Central memory CD8-positive, alpha-beta T cell (primary cell): Measurements from ENCODE around the gene LRRC73.

ENCODE experiments used
- ATAC-seq: fragments of 150-1000 bp; cut with Tn5 transposase; replicated peaks from 2 replicates; pipeline ENCODE4 v1.10.0; 2022; ENCODE audit warnings: mild to moderate bottlenecking, moderate FRiP score, moderate number of reproducible peaks; ENCODE audit not compliant: poor library complexity, severe bottlenecking; ENCODE audit errors: extremely low read depth
- DNase-seq, 2 donors: peaks; one replicate each; pipeline ENCODE4 v3.0.0; 2021; ENCODE audit warnings: low spot score in 2 of 2
- H3K27ac Mint-ChIP-seq: one replicate; pipeline ENCODE4 v1.8.0; 2022; ENCODE audit warnings: low read depth, mild to moderate bottlenecking, moderate library complexity, mixed read lengths
- H3K27me3 Mint-ChIP-seq: one replicate; pipeline ENCODE4 v1.8.0; 2022; ENCODE audit warnings: mixed read lengths
- H3K36me3 Mint-ChIP-seq: one replicate; pipeline ENCODE4 v1.8.0; 2022; ENCODE audit warnings: mild to moderate bottlenecking, moderate library complexity, mixed read lengths; ENCODE audit not compliant: insufficient read depth
- H3K4me1 Mint-ChIP-seq: one replicate; pipeline ENCODE4 v1.8.0; 2022; ENCODE audit warnings: mixed read lengths
- H3K4me3 Mint-ChIP-seq: one replicate; pipeline ENCODE4 v1.8.0; 2022; ENCODE audit warnings: mild to moderate bottlenecking, moderate library complexity, mixed read lengths
- H3K9me3 Mint-ChIP-seq: one replicate; pipeline ENCODE4 v1.8.0; 2022; ENCODE audit warnings: mixed read lengths

LRRC73 gene

DNA sequence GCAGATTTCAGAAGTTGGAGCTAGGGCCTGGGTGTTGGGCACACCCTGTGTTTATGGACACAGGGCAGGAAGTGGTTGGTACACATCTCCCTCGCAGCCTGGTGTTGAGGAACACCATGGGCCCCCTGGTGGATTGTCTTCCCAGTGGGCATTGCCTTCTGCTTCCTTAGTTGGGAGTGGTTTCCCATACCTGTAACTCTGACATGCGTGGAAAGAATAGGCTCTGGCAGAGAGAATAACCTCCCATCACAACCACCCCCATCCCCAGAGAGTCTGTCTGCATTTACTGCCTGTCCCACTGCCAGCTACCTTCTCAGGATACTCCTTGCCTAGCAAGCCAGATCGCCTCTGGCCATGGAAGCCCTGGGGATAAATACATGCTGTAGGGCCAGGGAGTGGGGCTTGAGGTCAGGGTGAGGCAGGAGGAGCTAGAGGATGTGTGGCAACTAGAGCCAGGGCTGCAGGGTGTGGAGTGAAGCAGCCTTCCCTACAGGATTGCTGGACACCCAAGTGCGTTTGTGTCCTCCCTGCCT is 14.7 kb downstream of the LRRC73 start:
- no peak for DNase-seq

DNA sequence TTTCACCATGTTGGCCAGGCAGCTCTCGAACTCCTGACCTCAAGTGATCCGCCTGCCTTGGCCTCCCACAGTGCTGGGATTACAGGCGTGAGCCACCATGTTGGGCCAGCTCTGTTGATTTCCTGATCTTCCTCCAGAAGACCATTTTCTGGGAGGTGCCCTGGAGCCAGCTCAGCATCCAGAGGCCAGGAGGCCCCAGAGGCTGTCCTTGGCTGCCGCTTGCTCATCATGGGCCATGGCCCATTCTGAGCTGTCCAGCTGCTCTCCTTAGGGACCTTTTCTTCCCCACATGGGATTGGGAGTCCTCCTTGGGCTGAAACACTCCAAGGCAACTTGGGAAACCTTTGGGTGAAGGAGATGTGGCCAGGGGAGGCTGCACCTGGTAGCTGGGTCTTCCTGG is 15.4 kb downstream of the LRRC73 start:
- ATAC-seq: no peak
- DNase-seq: no peak
- Mint-ChIP-seq H3K27me3 (no peaks in the 10 kb centered on the region), H3K9me3 (no peaks in the 10 kb centered on the region), H3K36me3 (peaks cover 10% of the 10 kb centered on the region), H3K4me1 (peaks cover 37% of the 10 kb centered on the region), H3K4me3 (peak overlapping the region; percentile 58), H3K27ac (peak overlapping the region; percentile 91)

More for the DNA sequence above, 14.7 kb downstream of the LRRC73 start:
- ATAC-seq: peak; percentile 84
- Mint-ChIP-seq H3K27me3 (no peaks in the 10 kb centered on the region), H3K4me3 (peak overlapping the region; percentile 58), H3K9me3 (no peaks in the 10 kb centered on the region), H3K36me3 (peaks cover 9% of the 10 kb centered on the region), H3K4me1 (peaks cover 31% of the 10 kb centered on the region), H3K27ac (peak overlapping the region; percentile 91)

DNA sequence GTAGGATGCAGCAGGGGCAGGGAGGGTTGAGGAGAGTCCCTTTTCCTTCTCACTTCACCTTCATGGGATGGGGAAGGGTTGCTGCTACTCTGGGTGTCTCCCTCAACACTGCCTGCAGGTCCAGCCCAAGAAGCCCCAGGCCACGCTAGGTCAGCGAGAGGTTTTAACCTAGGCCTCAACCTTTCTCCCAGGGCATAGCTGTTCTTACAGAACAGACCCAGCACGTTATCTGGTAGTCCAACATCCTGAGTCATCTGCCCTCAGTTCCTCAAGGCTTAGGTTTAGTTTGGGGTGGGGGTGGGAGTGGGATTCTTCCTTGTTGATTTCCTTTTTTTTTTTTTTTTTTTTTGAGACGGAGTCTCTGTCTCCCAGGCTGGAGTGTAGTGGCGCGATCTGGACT is 15.8 kb downstream of the LRRC73 start:
- peaks cover 38% of the 10 kb centered on the region for H3K4me1 Mint-ChIP-seq
- H3K36me3 Mint-ChIP-seq: peaks cover 7% of the 10 kb centered on the region
- DNase-seq (no peak), ATAC-seq (no peak)
- no peaks in the 10 kb centered on the region for H3K27me3 Mint-ChIP-seq
- H3K27ac Mint-ChIP-seq: peak overlapping the region; percentile 91
- no peaks in the 10 kb centered on the region for H3K9me3 Mint-ChIP-seq
- H3K4me3 Mint-ChIP-seq: no peak overlapping the region

DNA sequence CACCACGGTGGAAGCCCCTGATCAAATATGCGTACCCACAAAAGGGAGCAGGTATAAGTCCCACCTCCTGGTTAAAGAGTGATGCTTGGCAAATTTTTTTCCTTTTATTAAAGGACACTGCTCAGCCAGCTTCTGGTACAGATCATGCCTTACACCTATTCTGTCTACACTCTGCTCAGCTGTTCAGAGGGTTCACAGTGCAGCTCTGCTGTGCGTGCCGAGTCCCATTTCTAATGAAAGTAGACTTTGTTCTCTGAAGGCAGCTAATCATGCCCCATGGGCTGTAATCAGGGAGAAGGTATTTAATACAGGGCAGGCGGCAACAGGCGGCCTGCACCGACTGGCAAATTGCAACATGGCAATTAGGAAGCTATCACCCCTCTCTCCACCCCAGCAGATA is 16.3 kb downstream of the LRRC73 start:
- Mint-ChIP-seq H3K27me3 (no peaks in the 10 kb centered on the region), H3K36me3 (peaks cover 10% of the 10 kb centered on the region), H3K4me3 (no peak overlapping the region), H3K4me1 (peaks cover 42% of the 10 kb centered on the region), H3K27ac (peak overlapping the region; percentile 91), H3K9me3 (no peaks in the 10 kb centered on the region)
- ATAC-seq (no peak), DNase-seq (no peak)

DNA sequence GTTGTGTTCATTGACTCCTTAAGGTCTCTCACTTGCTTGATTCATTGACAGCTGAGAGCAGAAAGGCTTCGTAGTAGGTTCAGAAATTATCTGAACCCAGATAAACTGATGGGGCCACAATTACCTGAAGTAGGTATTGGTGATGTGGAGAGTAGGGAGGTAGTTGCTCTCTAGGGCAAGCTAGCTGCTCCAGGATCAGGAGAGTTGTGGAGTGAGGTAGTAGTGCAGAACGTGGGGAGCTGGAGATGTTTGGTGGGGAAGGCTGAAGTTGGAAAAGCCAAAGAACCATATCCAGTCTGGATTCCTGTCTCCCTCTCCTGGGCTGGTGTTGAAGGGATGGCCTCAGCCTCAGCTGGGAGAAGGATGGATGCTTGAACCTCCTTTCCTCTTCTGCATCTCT is 16.9 kb downstream of the LRRC73 start:
- Mint-ChIP-seq H3K27me3 (no peaks in the 10 kb centered on the region), H3K4me1 (peaks cover 42% of the 10 kb centered on the region), H3K27ac (peak overlapping the region; percentile 7), H3K4me3 (no peak overlapping the region), H3K36me3 (peaks cover 10% of the 10 kb centered on the region), H3K9me3 (no peaks in the 10 kb centered on the region)
- ATAC-seq (no peak), DNase-seq (no peak)

DNA sequence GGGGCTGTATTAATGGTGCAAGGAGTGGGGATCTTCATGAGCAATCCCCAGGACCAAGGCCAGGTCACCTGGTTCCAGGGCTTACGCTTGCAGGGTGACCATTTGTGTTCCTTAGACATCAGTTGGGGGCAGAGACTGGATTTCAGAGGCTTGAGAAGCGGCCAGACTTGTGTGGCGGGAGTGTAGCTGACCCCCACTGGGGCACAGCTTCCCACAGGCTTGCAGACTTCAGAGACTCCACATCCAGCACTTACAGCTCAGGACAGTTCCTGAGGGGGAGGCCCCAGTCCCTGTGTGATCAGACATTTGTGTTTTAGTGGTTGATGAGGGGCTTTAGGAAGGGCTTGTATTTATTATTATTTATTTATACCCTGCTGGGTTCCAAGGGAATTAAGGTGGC is 17.5 kb downstream of the LRRC73 start:
- Mint-ChIP-seq H3K9me3 (no peaks in the 10 kb centered on the region), H3K4me1 (peaks cover 42% of the 10 kb centered on the region), H3K36me3 (peaks cover 9% of the 10 kb centered on the region), H3K27ac (peak overlapping the region; percentile 7), H3K4me3 (no peak overlapping the region), H3K27me3 (no peaks in the 10 kb centered on the region)
- no peak for DNase-seq
- no peak for ATAC-seq

DNA sequence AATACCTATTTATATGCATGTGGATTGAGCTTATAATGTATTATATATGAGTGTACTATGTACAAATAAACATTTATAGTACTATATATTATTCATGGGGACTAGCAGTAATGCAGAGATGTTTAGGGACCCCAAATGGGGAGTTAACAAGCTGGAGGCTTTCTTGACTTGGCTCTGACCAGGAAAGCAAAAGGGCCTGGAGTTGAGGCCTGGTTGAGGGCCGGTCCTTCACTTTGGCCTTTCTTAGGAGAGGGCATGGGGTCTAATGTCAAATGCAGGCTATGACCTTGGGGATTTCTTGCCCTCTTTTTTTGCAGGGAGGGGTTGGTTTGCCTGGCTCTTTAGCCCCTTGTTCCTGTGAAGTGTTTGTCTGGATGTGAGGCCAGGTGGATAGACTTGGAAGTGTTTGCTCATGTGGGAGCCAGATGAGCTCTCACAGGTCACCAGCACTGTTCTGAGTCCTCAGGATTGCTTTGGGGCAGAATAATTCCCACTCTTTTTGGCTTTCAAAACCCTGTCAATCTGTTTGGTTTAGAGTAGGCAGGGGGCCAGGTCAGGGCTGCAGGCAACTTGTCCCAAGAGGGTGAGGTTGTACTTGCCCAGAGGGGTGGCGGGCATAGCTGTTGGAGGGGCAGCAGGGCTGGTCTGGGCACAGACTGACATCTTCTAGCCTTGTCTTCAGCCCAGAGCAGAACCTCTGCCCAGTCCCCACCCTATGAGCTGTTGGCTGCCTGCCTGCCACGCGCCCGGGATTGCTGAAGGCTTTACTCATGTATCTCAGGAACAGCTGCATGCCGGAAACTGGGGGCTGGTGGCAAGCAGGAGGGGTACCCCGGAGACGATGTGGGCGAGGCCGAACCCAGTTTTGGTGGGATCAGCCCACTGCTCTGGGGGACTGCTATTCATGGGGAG is 18.1 kb downstream of the LRRC73 start:
- Mint-ChIP-seq H3K4me1 (peaks cover 42% of the 10 kb centered on the region), H3K27me3 (no peaks in the 10 kb centered on the region), H3K27ac (no peak overlapping the region), H3K9me3 (no peaks in the 10 kb centered on the region), H3K36me3 (peaks cover 6% of the 10 kb centered on the region), H3K4me3 (no peak overlapping the region)
- no peak for ATAC-seq
- no peak for DNase-seq

DNA sequence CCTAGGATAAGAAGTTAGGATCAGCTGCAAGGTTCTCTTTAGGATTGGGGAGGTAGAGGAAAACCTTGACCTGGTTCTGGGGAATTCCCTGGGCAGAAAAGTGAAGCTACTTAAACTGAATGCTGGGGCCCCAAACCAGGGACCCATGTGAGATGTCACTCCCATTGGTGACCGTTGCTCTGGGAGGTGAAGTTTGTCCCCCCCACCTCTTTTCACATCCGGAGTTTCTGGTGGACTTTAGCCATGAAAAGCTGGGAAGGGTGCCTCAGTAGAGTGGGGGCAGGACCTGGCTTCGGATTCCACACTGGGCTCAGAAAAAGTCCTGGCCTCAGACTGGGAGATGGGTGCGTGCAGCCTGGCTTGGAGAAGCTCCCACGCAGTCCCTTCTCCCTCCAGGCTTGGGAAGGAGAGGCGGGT is 19.6 kb downstream of the LRRC73 start:
- Mint-ChIP-seq H3K9me3 (no peaks in the 10 kb centered on the region), H3K36me3 (peaks cover 11% of the 10 kb centered on the region), H3K4me3 (no peak overlapping the region), H3K27ac (no peak overlapping the region), H3K27me3 (no peaks in the 10 kb centered on the region), H3K4me1 (peaks cover 37% of the 10 kb centered on the region)
- DNase-seq: no peak
- ATAC-seq: no peak

DNA sequence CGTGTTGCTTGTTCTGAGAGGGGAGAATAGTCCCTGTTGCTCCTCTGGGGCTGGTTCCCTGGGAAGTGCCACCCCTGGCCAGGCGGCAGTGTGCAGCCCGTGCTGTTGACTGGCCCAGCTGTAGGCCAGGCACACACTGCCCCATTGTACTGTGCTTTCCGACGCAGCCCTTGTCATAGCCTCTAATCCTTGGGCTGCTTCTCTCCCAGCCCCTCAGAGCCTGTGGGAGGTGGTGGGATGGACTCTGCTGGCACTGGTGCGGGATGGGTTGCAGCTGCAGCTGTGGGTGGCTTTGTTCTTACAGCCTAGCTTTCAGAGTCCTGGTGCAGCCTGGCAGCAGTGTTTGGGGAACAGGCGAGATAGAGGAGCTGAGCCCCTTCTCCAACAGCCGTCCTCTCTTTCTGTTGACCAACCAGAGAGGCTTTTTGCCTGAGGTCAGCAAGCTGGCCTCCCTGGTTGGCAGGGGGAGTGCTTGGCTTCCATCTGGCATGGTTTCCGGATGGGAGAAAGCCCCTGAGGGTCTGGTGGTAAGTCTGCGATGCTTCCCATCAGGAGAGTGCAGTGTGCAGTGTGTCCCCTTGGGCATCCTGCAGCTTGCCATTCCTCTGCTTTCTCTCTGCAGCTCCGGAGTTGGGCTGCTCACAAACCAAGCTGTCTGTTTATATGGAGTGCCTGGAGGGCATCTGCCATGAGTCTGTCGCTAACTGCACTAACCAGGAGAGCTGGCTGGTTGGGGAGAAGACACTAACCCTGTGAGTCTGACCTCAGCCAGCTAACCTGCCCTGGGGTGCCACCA is 20.7 kb downstream of the LRRC73 start:
- H3K4me3 Mint-ChIP-seq: no peak overlapping the region
- ATAC-seq (no peak), DNase-seq (no peak)
- H3K27me3 Mint-ChIP-seq: no peaks in the 10 kb centered on the region
- H3K27ac Mint-ChIP-seq: no peak overlapping the region
- H3K4me1 Mint-ChIP-seq: peaks cover 29% of the 10 kb centered on the region
- peaks cover 11% of the 10 kb centered on the region for H3K36me3 Mint-ChIP-seq
- no peaks in the 10 kb centered on the region for H3K9me3 Mint-ChIP-seq

DNA sequence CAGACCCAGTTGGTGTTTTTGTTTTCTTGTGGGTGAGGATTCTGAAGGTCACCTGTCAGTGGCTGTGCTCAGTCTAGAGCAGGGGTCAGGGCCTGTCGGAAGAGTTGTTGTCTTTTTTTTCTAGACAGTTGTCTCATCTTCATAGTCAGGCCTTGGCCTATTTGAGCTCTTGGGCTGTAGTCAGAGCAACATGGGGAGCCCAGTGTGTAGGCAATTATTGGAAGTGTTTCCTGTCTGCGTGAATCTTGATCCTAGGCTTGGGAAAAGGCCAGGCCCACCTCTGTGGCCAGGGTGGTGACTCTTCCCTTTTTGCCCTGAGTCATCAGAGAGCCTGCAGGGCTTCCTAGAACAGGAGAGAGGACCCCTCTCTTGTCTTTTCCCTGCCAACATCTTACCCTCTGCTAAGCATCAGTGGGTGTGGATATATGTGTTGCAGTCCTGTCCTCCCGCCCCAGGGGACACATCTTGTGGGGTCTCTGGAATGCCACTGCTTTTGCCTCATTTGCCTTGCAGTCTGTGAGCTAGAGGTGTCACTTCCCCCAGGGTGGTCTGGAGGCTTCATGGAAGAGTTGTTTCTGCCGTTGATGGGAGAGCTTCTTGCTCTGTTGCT is 21.4 kb downstream of the LRRC73 start:
- Mint-ChIP-seq H3K27ac (no peak overlapping the region), H3K4me1 (peaks cover 24% of the 10 kb centered on the region), H3K4me3 (no peak overlapping the region), H3K9me3 (no peaks in the 10 kb centered on the region), H3K27me3 (no peaks in the 10 kb centered on the region), H3K36me3 (peaks cover 11% of the 10 kb centered on the region)
- ATAC-seq: no peak
- DNase-seq: no peak

DNA sequence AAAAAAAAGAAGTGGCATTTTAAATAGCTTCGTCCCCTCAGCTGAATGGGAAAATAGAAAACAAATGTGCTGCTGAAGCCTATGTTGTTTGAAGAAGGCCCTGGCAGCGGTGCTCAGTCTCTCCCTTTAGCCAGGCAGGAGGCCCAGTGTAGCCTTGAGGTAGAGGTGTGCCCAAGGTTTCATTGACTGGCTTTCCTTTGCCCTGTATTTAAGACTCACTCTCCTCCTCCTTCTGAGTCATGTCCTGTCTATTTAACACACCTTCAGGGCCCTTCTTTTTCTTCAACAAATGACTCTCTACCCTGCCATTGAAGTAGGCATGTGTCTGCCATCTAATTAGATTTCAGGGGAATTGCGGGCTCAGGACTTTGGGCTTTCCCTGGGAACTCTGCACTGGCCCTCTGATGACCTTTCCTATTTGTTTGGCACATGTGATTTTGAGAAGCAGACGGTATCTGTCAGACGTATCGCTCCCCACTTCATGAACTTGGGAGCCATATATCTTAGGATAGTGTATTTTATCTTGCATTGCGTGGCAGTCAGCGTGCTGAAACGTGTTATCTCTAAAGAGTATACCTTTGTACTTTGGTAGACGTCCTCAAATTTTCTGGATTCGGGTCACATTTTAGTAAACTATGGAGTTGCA is 28.4 kb downstream of the LRRC73 start:
- DNase-seq (no peak), ATAC-seq (no peak)
- H3K27me3 Mint-ChIP-seq: no peaks in the 10 kb centered on the region
- H3K36me3 Mint-ChIP-seq: peaks cover 12% of the 10 kb centered on the region
- H3K4me3 Mint-ChIP-seq: no peak overlapping the region
- H3K27ac Mint-ChIP-seq: no peak overlapping the region
- no peaks in the 10 kb centered on the region for H3K9me3 Mint-ChIP-seq
- peaks cover 45% of the 10 kb centered on the region for H3K4me1 Mint-ChIP-seq

DNA sequence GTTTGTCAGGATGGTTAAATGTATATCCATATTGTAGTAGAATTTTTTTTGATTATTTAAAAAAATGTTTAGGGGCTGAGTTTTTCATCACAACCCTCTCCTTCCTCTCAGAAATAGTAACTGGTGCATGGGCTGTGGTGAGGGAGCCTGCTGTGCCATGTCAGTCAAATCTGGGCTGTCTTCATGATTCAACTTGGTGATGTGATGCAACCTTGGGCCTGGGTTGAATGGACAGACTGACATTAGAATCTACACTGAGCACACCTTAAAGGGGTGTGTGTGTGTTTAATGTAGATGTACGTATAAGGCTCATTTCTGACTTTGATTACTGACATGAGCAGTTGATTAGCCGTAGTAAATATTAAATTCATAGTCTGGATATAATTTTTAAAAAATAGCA is 29.1 kb downstream of the LRRC73 start:
- Mint-ChIP-seq H3K4me3 (no peak overlapping the region), H3K27ac (no peak overlapping the region), H3K27me3 (no peaks in the 10 kb centered on the region), H3K36me3 (peaks cover 11% of the 10 kb centered on the region), H3K9me3 (no peaks in the 10 kb centered on the region), H3K4me1 (peaks cover 48% of the 10 kb centered on the region)
- no peak for ATAC-seq
- DNase-seq: no peak
